ENCODE data around the gene TRIM9.

- no peak for TF ChIP-seq ELF4 (IDR thresholded peaks at IDR 0.05)
- no peak for TF ChIP-seq BHLHE40 (IDR thresholded peaks at IDR 0.05; ENCODE audit: borderline replicate concordance)
- TF ChIP-seq HDGF (IDR thresholded peaks at IDR 0.05; ENCODE audit: borderline replicate concordance), result no peak
- no peak for TF ChIP-seq FOXA1 (IDR thresholded peaks at IDR 0.05)
- TF ChIP-seq SP1 (IDR thresholded peaks at IDR 0.05), result no peak
Measured at GRCh38 chr14:50947446-50947845, 147.5 kb downstream of the TRIM9 start.
